AG04450 (cell line): ENCODE results near the gene ARHGAP19. TPM values are rescaled to one million over a fixed set of nuclear protein-coding genes. Genes with fewer than 3 reads are reported as not detected.

Experiments
- CTCF ChIA-PET: fragments of 300-600, 350-600 bp; formaldehyde crosslinking; extraction: SDS; loops from one replicate; lab custom pipeline; 2022; ENCODE audit warnings: antibody characterized with exemption, inconsistent platforms; lab: Charles Lee
- POLR2A ChIA-PET: fragments of 350-600 bp; formaldehyde crosslinking; extraction: SDS; loops from one replicate; lab custom pipeline; 2021; ENCODE audit warnings: antibody characterized with exemption, inconsistent platforms; lab: Yijun Ruan, JAX
- DNase-seq: peaks from one replicate; pipeline ENCODE4 v3.0.0-alpha.2; 2011; ENCODE audit warnings: low read depth, low spot score
- H3K27ac ChIP-seq: one replicate; pipeline ENCODE4 v1.5.1; 2012; ENCODE audit warnings: low read depth, low read length, control low read depth
- H3K27me3 ChIP-seq: one replicate; pipeline ENCODE4 v1.6.0; 2012; ENCODE audit warnings: low read length; ENCODE audit not compliant: control insufficient read depth, insufficient read depth
- H3K4me3 ChIP-seq: 2 replicates; pipeline ENCODE4 v1.5.1; 2011; ENCODE audit warnings: mild to moderate bottlenecking, low read depth, low read length, control low read depth
- H3K9me3 ChIP-seq: 2 replicates; pipeline ENCODE4 v1.5.1; 2012; ENCODE audit warnings: low read length; ENCODE audit not compliant: control insufficient read depth, insufficient read depth
- polyA plus RNA-seq: library from polyadenylated mRNA; depleted of rRNA; stranded (reverse); fragments of >200 nt; gene quantifications from 2 replicates; pipeline ENCODE4 v1.2.3, GENCODE V29; 2011
- TF ChIP-seq, protein P1 (sequence below): IDR thresholded peaks from 2 replicates; pipeline ENCODE4 v1.5.1; 2011; ENCODE audit warnings: low read depth, low read length, control low read depth, inconsistent platforms

ARHGAP19 gene
- polyA plus RNA-seq, 1 experiment = 8.6 TPM

GRCh38 chr10:97195706-97196222, 96.7 kb downstream of the ARHGAP19 start:
- ChIA-PET POLR2A (no interaction called here), CTCF (interaction anchor here (1.1 to 4.1 kb wide), 9 partner anchors 10 to 159 kb away, joined by 4 to 93 read pairs (median 11); no protein-coding TSS in a partner anchor)
- TF ChIP-seq, protein P1, sequence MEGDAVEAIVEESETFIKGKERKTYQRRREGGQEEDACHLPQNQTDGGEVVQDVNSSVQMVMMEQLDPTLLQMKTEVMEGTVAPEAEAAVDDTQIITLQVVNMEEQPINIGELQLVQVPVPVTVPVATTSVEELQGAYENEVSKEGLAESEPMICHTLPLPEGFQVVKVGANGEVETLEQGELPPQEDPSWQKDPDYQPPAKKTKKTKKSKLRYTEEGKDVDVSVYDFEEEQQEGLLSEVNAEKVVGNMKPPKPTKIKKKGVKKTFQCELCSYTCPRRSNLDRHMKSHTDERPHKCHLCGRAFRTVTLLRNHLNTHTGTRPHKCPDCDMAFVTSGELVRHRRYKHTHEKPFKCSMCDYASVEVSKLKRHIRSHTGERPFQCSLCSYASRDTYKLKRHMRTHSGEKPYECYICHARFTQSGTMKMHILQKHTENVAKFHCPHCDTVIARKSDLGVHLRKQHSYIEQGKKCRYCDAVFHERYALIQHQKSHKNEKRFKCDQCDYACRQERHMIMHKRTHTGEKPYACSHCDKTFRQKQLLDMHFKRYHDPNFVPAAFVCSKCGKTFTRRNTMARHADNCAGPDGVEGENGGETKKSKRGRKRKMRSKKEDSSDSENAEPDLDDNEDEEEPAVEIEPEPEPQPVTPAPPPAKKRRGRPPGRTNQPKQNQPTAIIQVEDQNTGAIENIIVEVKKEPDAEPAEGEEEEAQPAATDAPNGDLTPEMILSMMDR = no peak
- H3K27me3 ChIP-seq = peaks cover 28% of the 10 kb centered on the region
- no peak for DNase-seq
- H3K4me3 ChIP-seq = peak overlapping the region; percentile 61
- H3K9me3 ChIP-seq = no peaks in the 10 kb centered on the region
- H3K27ac ChIP-seq = no peak overlapping the region

DNA sequence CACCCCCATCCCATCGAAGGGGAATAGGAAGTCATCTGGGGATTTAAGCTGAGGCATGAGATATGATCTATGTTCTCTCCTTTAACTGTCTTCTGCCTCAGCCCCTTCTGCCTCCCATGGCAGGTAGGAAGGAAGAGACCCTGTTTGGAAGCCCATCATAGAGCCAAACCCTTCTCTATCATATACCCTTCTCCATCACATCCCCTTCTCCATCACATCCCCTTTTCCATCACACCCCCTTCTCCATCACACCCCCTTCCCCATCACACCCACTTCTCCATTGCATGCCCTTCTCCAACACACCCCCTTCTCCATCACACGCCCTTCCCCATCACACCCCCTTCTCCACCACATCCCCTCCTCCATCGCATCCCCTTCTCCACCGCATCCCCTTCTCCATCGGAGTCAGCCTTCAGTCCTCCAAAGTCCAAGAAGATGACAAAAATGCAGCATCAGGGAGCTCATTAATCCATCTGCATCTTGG, 99.4 kb downstream of the ARHGAP19 start:
- TF ChIP-seq, protein P1 = no peak
- Histone ChIP-seq H3K27me3 (peaks cover 38% of the 10 kb centered on the region), H3K27ac (no peak overlapping the region), H3K9me3 (no peaks in the 10 kb centered on the region), H3K4me3 (no peak overlapping the region)
- ChIA-PET CTCF (interaction anchor here (0.6 to 5.7 kb wide), 4 partner anchors 14 to 121 kb away, joined by 3 to 68 read pairs (median 15); no protein-coding TSS in a partner anchor), POLR2A (no interaction called here)
- DNase-seq = no peak

DNA sequence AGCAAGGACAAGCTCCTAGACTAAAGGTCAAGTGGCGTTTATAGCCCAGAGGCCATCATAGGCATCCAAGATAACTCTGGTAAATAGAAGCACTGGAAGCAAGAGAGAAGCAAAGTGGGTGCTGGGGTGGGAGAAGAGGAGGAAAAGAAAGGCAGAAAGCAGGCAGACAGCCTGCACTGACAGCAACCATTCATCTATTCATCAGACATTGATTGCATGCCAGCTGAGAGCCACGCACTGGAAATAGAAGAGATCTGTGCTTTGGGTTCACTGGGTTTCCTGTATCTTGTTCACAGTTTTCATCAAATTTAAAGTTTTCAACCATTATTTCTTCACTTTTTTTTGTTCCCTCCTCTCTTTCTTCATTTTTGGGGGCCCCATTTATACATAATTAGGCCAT, 102.0 kb downstream of the ARHGAP19 start:
- Histone ChIP-seq H3K27ac (no peak overlapping the region), H3K9me3 (no peaks in the 10 kb centered on the region), H3K4me3 (no peak overlapping the region), H3K27me3 (peaks cover 41% of the 10 kb centered on the region)
- TF ChIP-seq, protein P1 = no peak
- no peak for DNase-seq
- ChIA-PET POLR2A (no interaction called here), CTCF (interaction anchor here (5.0 to 5.7 kb wide), 2 partner anchors 19 to 118 kb away, joined by 26 to 68 read pairs; no protein-coding TSS in a partner anchor)

DNA sequence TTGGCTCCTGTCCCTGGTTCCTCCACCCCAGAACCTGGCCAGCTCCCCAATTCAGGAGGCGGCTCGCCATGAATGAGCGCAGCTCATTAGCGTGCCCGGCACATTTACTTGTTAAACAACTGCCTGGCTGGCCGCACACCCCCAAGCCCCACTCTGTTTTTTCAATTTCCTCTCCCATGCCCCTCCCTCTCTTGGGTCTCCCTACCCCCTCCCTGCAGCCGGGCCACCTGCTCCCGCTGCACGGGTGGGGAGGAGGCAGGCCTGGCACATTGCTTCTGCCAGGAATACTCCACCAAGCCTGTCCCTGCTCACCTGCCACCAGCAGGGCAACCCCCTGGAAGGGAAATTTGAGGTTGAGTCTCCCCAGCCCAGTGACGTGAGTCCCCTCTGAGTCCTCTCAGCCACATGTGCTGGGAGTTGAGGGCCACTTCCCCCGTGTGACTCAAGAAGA, 104.2 kb downstream of the ARHGAP19 start:
- Histone ChIP-seq H3K4me3 (no peak overlapping the region), H3K27me3 (peaks cover 57% of the 10 kb centered on the region), H3K27ac (no peak overlapping the region), H3K9me3 (no peaks in the 10 kb centered on the region)
- POLR2A ChIA-PET = no interaction called here
- CTCF ChIA-PET = interaction anchor here (1.2 to 1.4 kb wide), 2 partner anchors 22 to 115 kb away, joined by 4 read pairs; no protein-coding TSS in a partner anchor
- DNase-seq = no peak
- TF ChIP-seq, protein P1 = no peak

GRCh38 chr10:97186911-97187310, 105.5 kb downstream of the ARHGAP19 start:
- CTCF ChIA-PET = interaction anchor here (1.1 to 1.4 kb wide), 2 partner anchors 10 to 23 kb away, joined by 3 to 4 read pairs; no protein-coding TSS in a partner anchor
- no peak for DNase-seq
- peaks cover 69% of the 10 kb centered on the region for H3K27me3 ChIP-seq

More at GRCh38 chr10:97186911-97187310, 105.5 kb downstream of the ARHGAP19 start:
- H3K9me3 ChIP-seq = no peaks in the 10 kb centered on the region
- no peak overlapping the region for H3K27ac ChIP-seq
- TF ChIP-seq, protein P1 = no peak
- POLR2A ChIA-PET = no interaction called here
- no peak overlapping the region for H3K4me3 ChIP-seq
